ENCODE data around the gene POLRMT.

POLRMT gene

DNA sequence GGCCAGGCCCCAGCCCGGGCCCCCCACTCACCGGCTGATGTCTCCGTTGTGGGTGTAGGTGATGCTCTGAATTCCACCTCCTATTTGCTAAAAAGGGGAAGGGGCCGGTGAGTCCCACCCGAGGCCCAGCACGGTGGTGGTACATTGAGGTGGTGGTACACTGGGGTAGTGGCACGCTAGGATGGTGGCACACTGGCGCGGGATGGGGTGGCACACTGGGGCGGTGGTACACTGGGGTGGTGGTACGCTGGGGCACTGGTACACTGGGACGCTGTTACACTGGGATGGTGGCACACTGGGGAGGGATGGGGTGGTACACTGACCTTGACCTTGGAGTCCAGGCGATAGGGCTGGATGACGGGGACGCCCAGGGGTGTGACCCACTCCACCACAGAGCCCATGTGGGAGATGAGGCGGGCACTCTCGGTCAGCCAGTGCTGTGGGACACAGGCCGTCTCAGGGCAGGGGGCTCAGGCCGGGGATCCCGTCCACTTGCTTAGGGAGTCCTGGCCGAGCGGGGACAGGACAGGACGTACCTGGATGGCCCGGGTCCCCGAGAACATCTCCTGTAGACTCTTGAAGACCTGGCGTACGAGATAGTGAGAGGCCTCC, 14.6 kb downstream of the POLRMT start:
- TF ChIP-seq SIN3A (IDR thresholded peaks at IDR 0.05; ENCODE audit: borderline replicate concordance, insufficient read depth, low read length) (no peak), FOXP2 (optimal IDR thresholded peaks at IDR 0.05; ENCODE audit: borderline replicate concordance, extremely low read depth, extremely low read length, insufficient read depth) (no peak), REST (IDR thresholded peaks at IDR 0.05; ENCODE audit: insufficient read depth in 1 of 2, low read depth in 2 of 2, low read length in 2 of 2) (no peak), TAF1 (IDR thresholded peaks at IDR 0.05; ENCODE audit: borderline replicate concordance, insufficient read depth, low read length) (no peak), POLR2AphosphoS5 (IDR thresholded peaks at IDR 0.05; ENCODE audit: low read depth, low read length) (no peak)

DNA sequence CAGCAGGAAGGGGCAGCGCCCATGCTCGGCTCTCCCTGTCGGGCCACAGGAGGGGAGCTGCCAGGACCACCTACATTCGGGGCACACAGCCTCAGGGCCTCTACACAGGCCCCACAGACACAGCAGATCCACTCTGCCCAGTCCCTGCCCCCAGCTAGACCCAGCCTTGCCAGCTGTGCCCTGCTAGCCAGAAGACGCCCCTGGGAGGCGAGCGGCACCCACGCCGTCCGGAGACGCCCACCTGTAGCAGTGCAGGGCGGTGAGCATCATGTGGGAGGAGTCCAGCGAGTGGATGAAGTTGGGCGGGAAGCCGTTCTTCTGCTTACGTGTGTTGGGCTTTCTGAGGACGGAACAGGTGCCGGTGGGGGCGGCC, 15.1 kb downstream of the POLRMT start:
- TF ChIP-seq SIN3A (IDR thresholded peaks at IDR 0.05; ENCODE audit: borderline replicate concordance, insufficient read depth, low read length) (no peak), FOXP2 (optimal IDR thresholded peaks at IDR 0.05; ENCODE audit: borderline replicate concordance, extremely low read depth, extremely low read length, insufficient read depth) (no peak), POLR2AphosphoS5 (IDR thresholded peaks at IDR 0.05; ENCODE audit: low read depth, low read length) (no peak), TAF1 (IDR thresholded peaks at IDR 0.05; ENCODE audit: borderline replicate concordance, insufficient read depth, low read length) (no peak), REST (IDR thresholded peaks at IDR 0.05; ENCODE audit: insufficient read depth in 1 of 2, low read depth in 2 of 2, low read length in 2 of 2) (no peak)

GRCh38 chr19:617551-618246, 15.6 kb downstream of the POLRMT start:
- TF ChIP-seq REST (IDR thresholded peaks at IDR 0.05; ENCODE audit: insufficient read depth in 1 of 2, low read depth in 2 of 2, low read length in 2 of 2) (no peak), TAF1 (IDR thresholded peaks at IDR 0.05; ENCODE audit: borderline replicate concordance, insufficient read depth, low read length) (no peak), FOXP2 (optimal IDR thresholded peaks at IDR 0.05; ENCODE audit: borderline replicate concordance, extremely low read depth, extremely low read length, insufficient read depth) (no peak), SIN3A (IDR thresholded peaks at IDR 0.05; ENCODE audit: borderline replicate concordance, insufficient read depth, low read length) (no peak), POLR2AphosphoS5 (IDR thresholded peaks at IDR 0.05; ENCODE audit: low read depth, low read length) (no peak)

DNA sequence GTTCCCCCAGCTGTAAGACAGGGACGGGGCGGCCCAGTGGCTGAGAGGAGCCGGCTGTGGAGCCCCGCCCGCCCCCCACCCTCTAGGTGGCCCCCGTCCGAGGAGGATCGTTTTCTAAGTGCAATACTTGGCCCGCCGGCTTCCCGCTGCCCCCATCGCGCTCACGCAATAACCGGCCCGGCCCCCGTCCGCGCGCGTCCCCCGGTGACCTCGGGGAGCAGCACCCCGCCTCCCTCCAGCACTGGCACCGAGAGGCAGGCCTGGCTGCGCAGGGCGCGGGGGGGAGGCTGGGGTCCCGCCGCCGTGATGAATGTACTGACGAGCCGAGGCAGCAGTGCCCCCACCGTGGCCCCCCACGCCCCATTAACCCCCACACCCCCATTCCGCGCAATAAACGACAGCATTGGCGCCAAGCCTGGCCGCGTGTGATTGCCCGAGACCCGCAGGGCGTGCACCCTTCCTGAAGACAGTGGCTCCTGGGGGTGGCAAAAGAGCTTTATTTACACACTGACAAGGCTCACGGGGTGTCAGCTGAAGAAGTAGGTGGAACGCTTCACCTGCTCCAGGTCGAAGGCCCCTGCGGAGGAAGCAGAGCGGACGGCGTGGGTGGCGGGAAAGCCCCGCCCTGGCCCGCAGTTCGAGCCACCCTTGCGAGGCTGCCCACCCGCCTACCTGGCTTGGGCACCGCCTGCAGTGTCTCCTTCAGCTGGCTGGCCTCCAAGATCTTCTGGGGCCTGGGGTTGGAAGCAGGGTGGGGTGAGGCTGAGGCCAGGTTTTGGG, 16.4 kb downstream of the POLRMT start:
- TF ChIP-seq TAF1 (IDR thresholded peaks at IDR 0.05; ENCODE audit: borderline replicate concordance, insufficient read depth, low read length) (no peak), SIN3A (IDR thresholded peaks at IDR 0.05; ENCODE audit: borderline replicate concordance, insufficient read depth, low read length) (no peak), POLR2AphosphoS5 (IDR thresholded peaks at IDR 0.05; ENCODE audit: low read depth, low read length) (no peak), FOXP2 (optimal IDR thresholded peaks at IDR 0.05; ENCODE audit: borderline replicate concordance, extremely low read depth, extremely low read length, insufficient read depth) (no peak), REST (IDR thresholded peaks at IDR 0.05; ENCODE audit: insufficient read depth in 1 of 2, low read depth in 2 of 2, low read length in 2 of 2) (no peak)
